ENCODE results near the gene SLC15A3. TPM values are rescaled to one million over a fixed set of nuclear protein-coding genes. Genes with fewer than 3 reads are reported as not detected.

Gene SLC15A3
- polyA plus RNA-seq, 3 donors: 27.1 to 121 (median 35.0) TPM

GRCh38 chr11:60985501-60985900 lies 33.5 kb upstream of the SLC15A3 start:
- intact Hi-C loops (cut with micrococcal nuclease): no loop called here
- H3K4me3 ChIP-seq (replicated peaks in 1 of 3; ENCODE audit: low read depth in 2 of 3, low read length in 3 of 3): no peak overlapping the region
- Mint-ChIP-seq H3K4me3 (no peak overlapping the region), H3K36me3 (peaks cover 0 to 3% of the 10 kb centered on the region in 2 donors), H3K4me1 (peaks cover 21% of the 10 kb centered on the region), H3K27me3 (ENCODE audit: low read depth in 3 of 3) (peaks cover 10 to 24% (median 10%) of the 10 kb centered on the region in 3 donors), H3K9me3 (peaks cover 0 to 1% (median 0%) of the 10 kb centered on the region in 7 donors), H3K27ac (peak overlapping the region in 2 of 7 donors; percentile 11 to 72)
- no peaks in the 10 kb centered on the region for H3K79me2 ChIP-seq (ENCODE audit: insufficient read depth, low read length)
- H4K20me1 ChIP-seq (ENCODE audit: insufficient read depth, low read length): no peaks in the 10 kb centered on the region
- H3K9me3 ChIP-seq (replicated peaks in 1 of 2; ENCODE audit: control insufficient read depth in 1 of 2, insufficient read depth in 1 of 2, low read length in 2 of 2): no peaks in the 10 kb centered on the region
- H3K4me2 ChIP-seq (replicated peaks; ENCODE audit: extremely low read depth, low read length, poor library complexity, severe bottlenecking): no peak overlapping the region
- no peak overlapping the region for H2AFZ ChIP-seq (ENCODE audit: insufficient read depth, low read depth, low read length, poor library complexity, severe bottlenecking)
- DNase-seq: no peak
- no peaks in the 10 kb centered on the region for H3K27me3 ChIP-seq (ENCODE audit: control insufficient read depth in 2 of 2, insufficient read depth in 2 of 2, low read length in 2 of 2)
- no peak overlapping the region for H3K27ac ChIP-seq (ENCODE audit: low read depth in 1 of 2, low read length in 2 of 2)
- H3K36me3 ChIP-seq (replicated peaks in 1 of 2; ENCODE audit: control insufficient read depth in 1 of 2, insufficient read depth in 2 of 2, low read length in 2 of 2): no peaks in the 10 kb centered on the region
- no peak for TF ChIP-seq CTCF (IDR thresholded peaks at IDR 0.05)
- peaks cover 7 to 13% of the 10 kb centered on the region in 2 donors for H3K4me1 ChIP-seq (ENCODE audit: control insufficient read depth in 1 of 2, insufficient read depth in 2 of 2, low read length in 2 of 2)
- WGBS (ENCODE audit: insufficient coverage): 100% methylated on average over 1 of the region's 2 CpGs
- H3K9ac ChIP-seq (ENCODE audit: insufficient read depth, low read length, poor library complexity, severe bottlenecking): no peak overlapping the region

GRCh38 chr11:60984636-60985035 lies 32.7 kb upstream of the SLC15A3 start:
- no peak overlapping the region for H3K4me2 ChIP-seq (replicated peaks; ENCODE audit: extremely low read depth, low read length, poor library complexity, severe bottlenecking)
- no peak overlapping the region for H2AFZ ChIP-seq (ENCODE audit: insufficient read depth, low read depth, low read length, poor library complexity, severe bottlenecking)
- H3K36me3 ChIP-seq (replicated peaks in 1 of 2; ENCODE audit: control insufficient read depth in 1 of 2, insufficient read depth in 2 of 2, low read length in 2 of 2): no peaks in the 10 kb centered on the region
- H3K9me3 ChIP-seq (replicated peaks in 1 of 2; ENCODE audit: control insufficient read depth in 1 of 2, insufficient read depth in 1 of 2, low read length in 2 of 2): no peaks in the 10 kb centered on the region
- no peak overlapping the region for H3K27ac ChIP-seq (ENCODE audit: low read depth in 1 of 2, low read length in 2 of 2)
- peaks cover 7 to 13% of the 10 kb centered on the region in 2 donors for H3K4me1 ChIP-seq (ENCODE audit: control insufficient read depth in 1 of 2, insufficient read depth in 2 of 2, low read length in 2 of 2)
- no peak for TF ChIP-seq CTCF (IDR thresholded peaks at IDR 0.05)
- no peaks in the 10 kb centered on the region for H3K27me3 ChIP-seq (ENCODE audit: control insufficient read depth in 2 of 2, insufficient read depth in 2 of 2, low read length in 2 of 2)
- no peaks in the 10 kb centered on the region for H4K20me1 ChIP-seq (ENCODE audit: insufficient read depth, low read length)
- intact Hi-C loops (cut with micrococcal nuclease): no loop called here
- no peak overlapping the region for H3K9ac ChIP-seq (ENCODE audit: insufficient read depth, low read length, poor library complexity, severe bottlenecking)
- Mint-ChIP-seq H3K4me1 (peaks cover 21% of the 10 kb centered on the region), H3K27ac (no peak overlapping the region), H3K4me3 (peak overlapping the region in 1 of 2 donors; percentile 13), H3K27me3 (ENCODE audit: low read depth in 3 of 3) (peaks cover 6 to 20% (median 10%) of the 10 kb centered on the region in 3 donors), H3K9me3 (peaks cover 0 to 1% (median 0%) of the 10 kb centered on the region in 7 donors), H3K36me3 (peaks cover 0 to 3% of the 10 kb centered on the region in 2 donors)
- 94% methylated on average over 4 of the region's 4 CpGs for WGBS (ENCODE audit: insufficient coverage)
- H3K79me2 ChIP-seq (ENCODE audit: insufficient read depth, low read length): no peaks in the 10 kb centered on the region
- DNase-seq: no peak
- H3K4me3 ChIP-seq (replicated peaks in 1 of 3; ENCODE audit: low read depth in 2 of 3, low read length in 3 of 3): no peak overlapping the region

All from CD14-positive monocyte (primary cell).